ENCODE data around the gene UTP25. TPM values are rescaled to one million over a fixed set of nuclear protein-coding genes. Genes with fewer than 3 reads are reported as not detected.

The UTP25 gene
- total RNA-seq, 1 experiment from 2014 or later: 9.5 TPM

DNA sequence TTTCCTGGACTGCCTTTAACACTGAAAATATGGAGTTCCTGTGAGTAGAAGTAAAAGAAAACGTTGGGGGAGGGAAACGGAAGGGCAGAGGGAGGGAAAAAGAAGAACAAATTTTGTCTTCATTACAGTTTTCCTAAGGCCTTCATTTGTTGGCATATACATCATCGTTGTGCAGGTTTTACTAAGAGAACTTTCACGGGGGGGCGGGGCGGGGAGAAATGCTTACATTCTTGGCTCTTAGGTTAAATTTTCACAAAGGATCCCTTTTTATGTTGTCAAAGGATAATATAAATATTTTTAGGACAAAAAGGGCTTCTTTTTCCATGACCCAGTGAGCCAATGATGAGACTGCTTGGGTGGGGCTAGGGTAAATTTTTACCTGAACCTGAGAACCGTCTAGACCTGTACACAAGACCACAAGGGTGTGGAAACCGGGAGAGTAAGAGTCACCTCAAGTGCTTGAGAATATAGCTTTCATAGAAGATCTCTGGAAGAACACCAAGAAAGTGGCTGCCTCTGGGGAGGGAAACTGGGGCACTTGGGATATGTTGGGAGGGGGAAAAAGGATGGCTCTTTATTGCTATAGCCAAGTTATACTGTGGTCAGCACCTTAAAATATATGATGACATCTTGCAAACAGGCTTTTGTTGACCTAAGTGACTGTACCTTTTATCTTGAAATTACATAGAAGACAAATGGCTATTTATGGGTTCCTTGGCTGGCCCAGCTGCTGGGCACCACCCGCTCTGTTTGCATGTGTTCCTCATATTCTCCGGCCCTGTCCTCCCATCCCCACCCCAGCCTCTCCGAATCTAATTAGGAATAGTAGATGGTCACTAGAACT is 2.0 kb upstream of the UTP25 start:
- no peak for TF ChIP-seq POLR2AphosphoS5 (IDR thresholded peaks at IDR 0.05; ENCODE audit: low read depth, low read length)
- TF ChIP-seq, protein P1, sequence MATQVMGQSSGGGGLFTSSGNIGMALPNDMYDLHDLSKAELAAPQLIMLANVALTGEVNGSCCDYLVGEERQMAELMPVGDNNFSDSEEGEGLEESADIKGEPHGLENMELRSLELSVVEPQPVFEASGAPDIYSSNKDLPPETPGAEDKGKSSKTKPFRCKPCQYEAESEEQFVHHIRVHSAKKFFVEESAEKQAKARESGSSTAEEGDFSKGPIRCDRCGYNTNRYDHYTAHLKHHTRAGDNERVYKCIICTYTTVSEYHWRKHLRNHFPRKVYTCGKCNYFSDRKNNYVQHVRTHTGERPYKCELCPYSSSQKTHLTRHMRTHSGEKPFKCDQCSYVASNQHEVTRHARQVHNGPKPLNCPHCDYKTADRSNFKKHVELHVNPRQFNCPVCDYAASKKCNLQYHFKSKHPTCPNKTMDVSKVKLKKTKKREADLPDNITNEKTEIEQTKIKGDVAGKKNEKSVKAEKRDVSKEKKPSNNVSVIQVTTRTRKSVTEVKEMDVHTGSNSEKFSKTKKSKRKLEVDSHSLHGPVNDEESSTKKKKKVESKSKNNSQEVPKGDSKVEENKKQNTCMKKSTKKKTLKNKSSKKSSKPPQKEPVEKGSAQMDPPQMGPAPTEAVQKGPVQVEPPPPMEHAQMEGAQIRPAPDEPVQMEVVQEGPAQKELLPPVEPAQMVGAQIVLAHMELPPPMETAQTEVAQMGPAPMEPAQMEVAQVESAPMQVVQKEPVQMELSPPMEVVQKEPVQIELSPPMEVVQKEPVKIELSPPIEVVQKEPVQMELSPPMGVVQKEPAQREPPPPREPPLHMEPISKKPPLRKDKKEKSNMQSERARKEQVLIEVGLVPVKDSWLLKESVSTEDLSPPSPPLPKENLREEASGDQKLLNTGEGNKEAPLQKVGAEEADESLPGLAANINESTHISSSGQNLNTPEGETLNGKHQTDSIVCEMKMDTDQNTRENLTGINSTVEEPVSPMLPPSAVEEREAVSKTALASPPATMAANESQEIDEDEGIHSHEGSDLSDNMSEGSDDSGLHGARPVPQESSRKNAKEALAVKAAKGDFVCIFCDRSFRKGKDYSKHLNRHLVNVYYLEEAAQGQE (IDR thresholded peaks at IDR 0.05; ENCODE audit: insufficient read depth in 1 of 2, low read depth in 2 of 2, low read length in 1 of 2): no peak
- TF ChIP-seq, protein P2, sequence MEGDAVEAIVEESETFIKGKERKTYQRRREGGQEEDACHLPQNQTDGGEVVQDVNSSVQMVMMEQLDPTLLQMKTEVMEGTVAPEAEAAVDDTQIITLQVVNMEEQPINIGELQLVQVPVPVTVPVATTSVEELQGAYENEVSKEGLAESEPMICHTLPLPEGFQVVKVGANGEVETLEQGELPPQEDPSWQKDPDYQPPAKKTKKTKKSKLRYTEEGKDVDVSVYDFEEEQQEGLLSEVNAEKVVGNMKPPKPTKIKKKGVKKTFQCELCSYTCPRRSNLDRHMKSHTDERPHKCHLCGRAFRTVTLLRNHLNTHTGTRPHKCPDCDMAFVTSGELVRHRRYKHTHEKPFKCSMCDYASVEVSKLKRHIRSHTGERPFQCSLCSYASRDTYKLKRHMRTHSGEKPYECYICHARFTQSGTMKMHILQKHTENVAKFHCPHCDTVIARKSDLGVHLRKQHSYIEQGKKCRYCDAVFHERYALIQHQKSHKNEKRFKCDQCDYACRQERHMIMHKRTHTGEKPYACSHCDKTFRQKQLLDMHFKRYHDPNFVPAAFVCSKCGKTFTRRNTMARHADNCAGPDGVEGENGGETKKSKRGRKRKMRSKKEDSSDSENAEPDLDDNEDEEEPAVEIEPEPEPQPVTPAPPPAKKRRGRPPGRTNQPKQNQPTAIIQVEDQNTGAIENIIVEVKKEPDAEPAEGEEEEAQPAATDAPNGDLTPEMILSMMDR (IDR thresholded peaks at IDR 0.05): no peak
- TF ChIP-seq SIN3A (IDR thresholded peaks at IDR 0.05; ENCODE audit: borderline replicate concordance, insufficient read depth, low read depth, low read length): no peak
- no peak for TF ChIP-seq TCF7L2 (IDR thresholded peaks at IDR 0.05; ENCODE audit: low read depth, low read length)
- ATAC-seq: no peak
- no peak overlapping the region for H3K27ac ChIP-seq (ENCODE audit: low read length)
- ChIA-PET CTCF (no interaction called here), POLR2A (no interaction called here)
- H3K4me3 ChIP-seq (ENCODE audit: low read depth in 2 of 2, low read length in 2 of 2): no peak overlapping the region
- in situ Hi-C loops (cut with HindIII; ENCODE audit: low pct_unique_long_range_greater_than_20kb, low sequenced_read_pairs) (no loop called here), intact Hi-C loops (cut with micrococcal nuclease; ENCODE audit: unreplicated experiment) (no loop called here)
- no TSS peak for BruUV-seq (replicated peaks)
- no peaks in the 10 kb centered on the region for H3K27me3 ChIP-seq (ENCODE audit: control insufficient read depth, insufficient read depth, low read length)
- no peak for DNase-seq (ENCODE audit: low read depth, low spot score)
- H3K36me3 ChIP-seq (ENCODE audit: control insufficient read depth, insufficient read depth, low read length): peaks cover 5% of the 10 kb centered on the region; the same call in 1 of the 2 replicates
- H3K9me3 ChIP-seq (ENCODE audit: control insufficient read depth, insufficient read depth, low read depth, low read length): no peaks in the 10 kb centered on the region
- H3K4me1 ChIP-seq (ENCODE audit: control insufficient read depth, insufficient read depth, low read length): peaks cover 14% of the 10 kb centered on the region

DNA sequence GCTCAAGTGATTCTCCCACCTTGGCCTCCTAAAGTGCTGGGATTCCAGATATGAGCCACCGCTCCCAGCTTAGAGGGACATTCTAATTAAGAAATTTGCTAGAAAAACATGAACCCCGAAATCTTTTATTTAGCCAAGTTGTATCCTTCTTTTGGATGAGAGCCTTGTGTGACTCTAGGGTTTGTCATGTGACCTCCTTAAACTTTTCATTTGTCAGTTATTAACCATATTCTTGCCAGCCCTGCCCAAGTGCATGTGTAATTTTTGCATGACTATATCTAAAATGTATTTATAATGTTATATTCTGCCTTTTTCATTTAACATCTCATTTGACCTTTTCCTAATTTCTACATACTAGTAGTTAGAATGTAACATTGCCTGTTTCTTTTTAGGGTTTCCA is 1.9 kb downstream of the UTP25 start:
- ChIA-PET CTCF (no interaction called here), POLR2A (no interaction called here)
- Histone ChIP-seq H3K27ac (ENCODE audit: low read length) (no peak overlapping the region), H3K4me3 (ENCODE audit: low read depth in 2 of 2, low read length in 2 of 2) (peak overlapping the region in 1 of 2 experiments; percentile 97; a peak in 1 of 4 replicates), H3K36me3 (ENCODE audit: control insufficient read depth, insufficient read depth, low read length) (peaks cover 24% of the 10 kb centered on the region), H3K9me3 (ENCODE audit: control insufficient read depth, insufficient read depth, low read depth, low read length) (no peaks in the 10 kb centered on the region), H3K27me3 (ENCODE audit: control insufficient read depth, insufficient read depth, low read length) (no peaks in the 10 kb centered on the region), H3K4me1 (ENCODE audit: control insufficient read depth, insufficient read depth, low read length) (peaks cover 5% of the 10 kb centered on the region)
- in situ Hi-C loops (cut with HindIII; ENCODE audit: low pct_unique_long_range_greater_than_20kb, low sequenced_read_pairs): no loop called here
- intact Hi-C loops (cut with micrococcal nuclease; ENCODE audit: unreplicated experiment): no loop called here
- no peak for TF ChIP-seq SIN3A (IDR thresholded peaks at IDR 0.05; ENCODE audit: borderline replicate concordance, insufficient read depth, low read depth, low read length)
- TF ChIP-seq, protein P2 (IDR thresholded peaks at IDR 0.05): no peak
- no peak for TF ChIP-seq POLR2AphosphoS5 (IDR thresholded peaks at IDR 0.05; ENCODE audit: low read depth, low read length)
- TF ChIP-seq, protein P1 (IDR thresholded peaks at IDR 0.05; ENCODE audit: insufficient read depth in 1 of 2, low read depth in 2 of 2, low read length in 1 of 2): no peak
- TF ChIP-seq TCF7L2 (IDR thresholded peaks at IDR 0.05; ENCODE audit: low read depth, low read length): no peak
- no TSS peak for BruUV-seq (replicated peaks)
- DNase-seq (ENCODE audit: low read depth, low spot score) (no peak), ATAC-seq (no peak)

All from Panc1 (cell line).